KOPT-K1 (cell line): ENCODE data around the gene CDK16.

Source experiments
- H3K27ac ChIP-seq: fragments of 200-600 bp; sonication (generic); 2 replicates; pipeline ENCODE4 v1.5.1; 2016; ENCODE audit warnings: antibody characterized with exemption, mild to moderate bottlenecking, low read depth, low read length; ENCODE audit not compliant: poor library complexity, severe bottlenecking
- H3K36me3 ChIP-seq: fragments of 200-600 bp; sonication (generic); 2 replicates; pipeline ENCODE4 v1.5.1; 2017; ENCODE audit warnings: antibody characterized with exemption, mild to moderate bottlenecking, low read length, moderate library complexity; ENCODE audit not compliant: insufficient read depth
- H3K9me3 ChIP-seq: fragments of 200-600 bp; sonication (generic); 2 replicates; pipeline ENCODE4 v1.5.1; 2017; ENCODE audit warnings: antibody characterized with exemption, low read length, mild to moderate bottlenecking; ENCODE audit not compliant: insufficient read depth, poor library complexity, severe bottlenecking

CDK16 gene

GRCh38 chrX:47218280-47218919 lies at the start of gene CDK16:
CDK16 (plus strand) TSS chrX:47218681; CDS start chrX:47223558, 4,877 bp downstream.
- Histone ChIP-seq H3K36me3 (peaks cover 65% of the 10 kb centered on the region), H3K9me3 (no peaks in the 10 kb centered on the region), H3K27ac (peak within 1 kb of the TSS; percentile 94)

- no peaks in the 10 kb centered on the region for H3K9me3 ChIP-seq
- no peak overlapping the region for H3K27ac ChIP-seq
- H3K36me3 ChIP-seq: peaks cover 68% of the 10 kb centered on the region
These were observed 49.2 kb upstream of the CDK16 start for GRCh38 chrX:47169273-47169672.

GRCh38 chrX:47169726-47170515 lies 48.6 kb upstream of the CDK16 start:
- Histone ChIP-seq H3K9me3 (no peaks in the 10 kb centered on the region), H3K36me3 (peaks cover 68% of the 10 kb centered on the region), H3K27ac (no peak overlapping the region)

- Histone ChIP-seq H3K9me3 (no peaks in the 10 kb centered on the region), H3K36me3 (peaks cover 77% of the 10 kb centered on the region), H3K27ac (no peak overlapping the region)
These were observed 47.4 kb upstream of the CDK16 start for GRCh38 chrX:47170861-47171692.

GRCh38 chrX:47171996-47172395 lies 46.5 kb upstream of the CDK16 start:
- H3K27ac ChIP-seq: no peak overlapping the region
- no peaks in the 10 kb centered on the region for H3K9me3 ChIP-seq
- H3K36me3 ChIP-seq: peaks cover 86% of the 10 kb centered on the region

- Histone ChIP-seq H3K9me3 (no peaks in the 10 kb centered on the region), H3K36me3 (peaks cover 92% of the 10 kb centered on the region), H3K27ac (no peak overlapping the region)
These were observed 45.9 kb upstream of the CDK16 start for GRCh38 chrX:47172549-47172948.

GRCh38 chrX:47172971-47173792 lies 45.3 kb upstream of the CDK16 start:
- Histone ChIP-seq H3K9me3 (no peaks in the 10 kb centered on the region), H3K36me3 (peaks cover 98% of the 10 kb centered on the region), H3K27ac (no peak overlapping the region)

- Histone ChIP-seq H3K36me3 (peaks cover 100% of the 10 kb centered on the region), H3K9me3 (no peaks in the 10 kb centered on the region), H3K27ac (no peak overlapping the region)
These were observed 44.1 kb upstream of the CDK16 start for GRCh38 chrX:47174376-47174775.

GRCh38 chrX:47174846-47175587 lies 43.5 kb upstream of the CDK16 start:
- no peaks in the 10 kb centered on the region for H3K9me3 ChIP-seq
- no peak overlapping the region for H3K27ac ChIP-seq
- H3K36me3 ChIP-seq: peaks cover 100% of the 10 kb centered on the region

- Histone ChIP-seq H3K27ac (no peak overlapping the region), H3K36me3 (peaks cover 98% of the 10 kb centered on the region), H3K9me3 (no peaks in the 10 kb centered on the region)
These were observed 42.9 kb upstream of the CDK16 start for GRCh38 chrX:47175588-47175980.

- H3K27ac ChIP-seq: no peak overlapping the region
- no peaks in the 10 kb centered on the region for H3K9me3 ChIP-seq
- H3K36me3 ChIP-seq: peaks cover 97% of the 10 kb centered on the region
These were observed 42.3 kb upstream of the CDK16 start for GRCh38 chrX:47176101-47176740.

- H3K9me3 ChIP-seq: no peaks in the 10 kb centered on the region
- peaks cover 97% of the 10 kb centered on the region for H3K36me3 ChIP-seq
- H3K27ac ChIP-seq: no peak overlapping the region
These were observed 41.4 kb upstream of the CDK16 start for GRCh38 chrX:47177079-47177478.

- Histone ChIP-seq H3K9me3 (no peaks in the 10 kb centered on the region), H3K27ac (no peak overlapping the region), H3K36me3 (peaks cover 96% of the 10 kb centered on the region)
These were observed 40.1 kb upstream of the CDK16 start for GRCh38 chrX:47178337-47178736.
